GM08714 (cell line): Measurements from ENCODE around the gene EGFL8.

Experiments used
- H3K4me3 ChIP-seq: fragments of 200-500 bp; sonication (Bioruptor generic); 2 replicates; pipeline ENCODE4 v1.5.1; 2014; ENCODE audit warnings: mild to moderate bottlenecking, low read length, inconsistent platforms
- ZNF274 ChIP-seq: IDR thresholded peaks from 2 replicates; pipeline ENCODE4 v1.6.1; 2012; ENCODE audit warnings: mild to moderate bottlenecking, low read depth, low read length

Gene EGFL8

DNA sequence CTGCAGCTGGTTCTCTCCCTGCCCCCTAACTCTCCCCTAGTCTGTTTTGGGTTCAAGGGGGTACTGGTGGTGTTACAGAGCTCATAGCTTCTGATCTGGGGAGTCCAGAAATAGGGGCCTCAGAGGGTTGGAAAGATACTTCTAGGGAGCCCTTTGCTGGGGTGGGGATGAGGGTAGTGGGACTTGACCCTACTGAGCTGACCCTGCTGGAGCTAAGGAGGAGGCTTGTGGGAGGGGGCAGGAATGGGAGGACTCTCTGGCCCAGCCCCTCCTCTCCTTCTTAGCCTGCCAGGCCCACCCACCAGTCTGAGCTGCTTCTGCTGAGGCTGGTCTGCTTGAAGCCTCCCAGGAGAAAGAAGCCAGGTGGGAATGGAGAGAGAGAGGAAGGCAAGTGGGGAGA lies at the start of gene EGFL8:
Gene EGFL8, plus strand, starts transcription at position 301 of the 400 bp plus-strand sequence. CDS start 1,571 bp downstream, outside the sequence.
- H3K4me3 ChIP-seq, result no peak within 1 kb of the TSS
- no peak for TF ChIP-seq ZNF274

DNA sequence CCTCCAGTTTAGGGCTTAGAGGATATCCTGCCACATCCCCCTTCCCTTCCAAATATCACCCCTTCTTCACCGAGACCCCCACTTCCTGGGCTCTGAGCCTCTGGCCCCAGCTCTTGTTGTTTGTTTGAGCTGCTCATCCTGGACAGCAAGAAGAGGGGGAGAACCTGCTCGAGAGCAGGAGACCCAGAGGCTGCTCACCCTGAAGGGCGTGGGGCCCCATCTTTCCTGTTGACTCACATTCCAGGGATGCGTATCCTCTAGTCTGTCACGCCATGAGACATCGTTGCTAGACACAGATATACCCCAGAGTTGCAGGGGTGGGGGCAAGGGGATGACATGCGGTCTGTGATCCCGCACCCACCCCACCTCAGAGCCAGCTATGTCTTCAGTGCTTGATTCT lies 49.6 kb upstream of the EGFL8 start:
- TF ChIP-seq ZNF274, result no peak
- no peak overlapping the region for H3K4me3 ChIP-seq

DNA sequence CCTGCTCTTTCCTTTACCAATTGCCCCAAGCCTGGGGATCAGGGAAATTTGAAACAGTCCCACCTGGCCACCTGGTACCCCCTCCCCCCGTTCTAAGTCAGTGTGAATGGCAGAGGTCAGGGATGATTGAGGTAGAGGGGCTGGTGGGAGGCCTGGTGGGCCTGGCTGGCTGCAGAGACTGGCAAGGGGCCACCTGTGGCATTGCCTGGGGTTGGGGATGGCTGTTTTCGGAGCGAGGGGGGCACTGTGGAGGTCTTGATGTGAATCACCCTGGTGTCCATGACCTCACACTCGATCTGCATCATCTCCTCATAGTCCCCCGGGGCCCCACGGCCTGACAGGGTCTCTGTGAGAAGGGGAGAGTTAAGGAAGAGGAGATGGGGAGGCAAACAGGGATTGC lies 48.8 kb upstream of the EGFL8 start:
- TF ChIP-seq ZNF274, result no peak
- H3K4me3 ChIP-seq, result no peak overlapping the region

DNA sequence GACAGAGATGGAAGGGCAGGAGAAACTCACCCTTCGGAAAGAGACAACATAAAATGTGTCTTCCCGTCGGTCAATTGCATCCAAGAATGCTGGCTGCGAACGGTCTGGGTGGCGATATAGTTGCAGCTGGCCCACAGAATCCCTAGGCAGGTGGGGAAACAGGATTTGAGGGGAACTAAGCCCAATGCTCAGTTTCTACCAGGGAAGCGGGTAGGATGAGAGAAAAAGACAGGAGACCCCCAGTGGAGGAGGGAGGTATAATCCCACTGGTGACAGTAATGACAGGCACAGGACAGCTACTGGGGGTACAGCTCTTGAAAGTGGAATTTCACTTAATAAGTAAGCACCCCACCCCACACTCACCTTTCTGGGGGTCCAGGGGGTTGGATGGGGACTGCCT lies 47.7 kb upstream of the EGFL8 start:
- H3K4me3 ChIP-seq, result no peak overlapping the region
- TF ChIP-seq ZNF274, result no peak

DNA sequence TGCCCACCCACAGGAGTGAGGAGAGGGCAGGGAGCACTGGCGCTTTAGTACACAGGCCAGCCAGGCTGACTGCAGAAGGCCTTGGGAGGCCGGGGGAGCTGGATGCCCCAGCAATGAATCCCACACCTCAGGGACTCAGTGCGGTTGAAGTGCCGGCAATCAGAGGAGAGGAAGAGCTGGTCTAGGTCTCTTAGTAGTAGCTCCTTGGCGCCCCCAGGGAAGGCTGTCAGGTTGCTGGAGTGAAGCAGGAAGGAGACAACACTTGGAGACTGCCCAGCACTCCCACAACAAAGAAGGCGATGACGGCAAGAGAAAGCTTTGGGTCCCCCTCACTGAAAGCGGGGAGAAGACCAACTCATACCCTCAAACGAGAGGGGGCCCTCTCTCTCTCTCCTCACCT lies 46.9 kb upstream of the EGFL8 start:
- no peak for TF ChIP-seq ZNF274
- H3K4me3 ChIP-seq, result no peak overlapping the region

DNA sequence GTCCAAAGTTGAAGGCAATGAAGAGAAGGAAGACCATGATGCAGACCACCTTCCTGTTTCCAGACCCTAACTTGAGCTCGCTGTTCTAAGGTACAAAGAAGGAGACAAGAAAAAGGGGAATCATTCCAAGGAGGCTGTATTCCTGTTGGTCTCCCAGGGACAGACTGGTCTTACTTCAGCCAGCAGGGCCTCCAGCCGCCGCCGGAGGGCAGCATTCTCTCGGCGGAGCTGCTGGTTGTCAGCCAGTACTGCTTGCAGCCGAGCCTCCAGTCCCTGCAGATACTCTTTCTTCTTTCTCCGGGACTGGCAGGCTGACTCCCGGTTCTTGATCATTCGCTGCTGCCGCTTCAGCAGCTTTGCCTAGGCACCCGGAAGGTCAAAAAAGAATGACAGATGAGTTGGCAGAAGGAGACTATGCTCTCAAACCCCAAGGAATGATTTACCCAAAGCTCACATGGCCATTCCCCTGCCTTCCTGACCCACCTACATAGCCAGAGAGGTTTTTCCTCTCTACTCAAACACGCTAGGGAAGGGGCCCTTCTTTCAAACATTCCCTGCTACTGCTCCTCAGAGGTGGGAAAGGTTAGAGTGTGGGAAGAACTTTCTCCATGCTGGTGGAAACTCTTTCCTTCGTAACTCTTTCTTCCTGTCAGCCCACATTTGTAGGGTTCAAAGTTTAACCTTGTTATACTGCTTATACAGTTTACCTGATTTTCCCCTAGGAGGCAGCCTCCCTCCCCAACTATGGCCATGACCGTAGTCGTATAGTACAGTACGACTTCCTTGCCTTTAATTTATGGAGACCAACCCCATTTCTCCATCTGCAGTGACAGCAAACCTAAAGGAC lies 45.4 kb upstream of the EGFL8 start:
- TF ChIP-seq ZNF274, result no peak
- no peak overlapping the region for H3K4me3 ChIP-seq

DNA sequence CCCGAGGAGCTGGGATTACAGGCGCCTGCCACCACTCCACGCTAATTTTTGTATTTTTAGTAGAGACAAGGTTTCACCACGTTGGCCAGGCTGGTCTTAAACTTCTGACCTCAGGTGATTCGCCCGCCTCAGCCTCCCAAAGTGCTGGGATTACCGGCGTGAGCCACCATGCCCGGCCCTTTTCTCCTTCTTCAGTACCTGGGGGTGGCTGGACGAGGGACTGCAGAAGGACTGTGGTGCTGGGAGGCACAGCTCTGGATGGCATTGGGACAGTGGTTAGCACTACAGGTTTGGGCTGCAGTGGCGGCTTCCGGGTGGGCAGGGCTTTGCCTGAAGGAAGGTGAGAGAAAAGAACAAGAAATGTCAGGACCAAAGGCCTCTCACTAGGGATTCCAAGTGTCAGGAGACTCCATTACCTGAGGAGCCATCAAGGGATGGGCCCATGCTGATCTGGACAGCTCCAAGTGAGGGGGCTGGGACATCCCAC lies 43.8 kb upstream of the EGFL8 start:
- TF ChIP-seq ZNF274, result no peak
- H3K4me3 ChIP-seq, result no peak overlapping the region

DNA sequence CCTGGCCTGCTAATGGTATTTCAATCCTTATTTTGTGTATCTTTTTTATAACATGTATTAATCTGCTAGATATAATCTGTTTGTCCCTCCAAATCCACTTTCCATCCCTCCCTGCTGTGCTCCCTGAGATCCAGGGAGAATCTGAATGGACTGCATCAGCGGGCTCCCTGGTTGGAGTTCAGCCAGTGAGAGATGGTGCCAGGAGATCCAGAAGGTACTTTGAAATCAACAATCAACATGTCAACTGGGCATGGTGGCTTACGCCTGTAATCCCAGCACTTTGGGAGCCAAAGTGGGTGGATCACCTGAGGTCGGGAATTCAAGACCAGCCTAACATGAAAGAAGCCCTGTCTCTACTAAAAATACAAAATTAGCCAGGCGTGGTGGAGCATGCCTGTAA lies 40.7 kb upstream of the EGFL8 start:
- TF ChIP-seq ZNF274, result no peak
- H3K4me3 ChIP-seq, result no peak overlapping the region

DNA sequence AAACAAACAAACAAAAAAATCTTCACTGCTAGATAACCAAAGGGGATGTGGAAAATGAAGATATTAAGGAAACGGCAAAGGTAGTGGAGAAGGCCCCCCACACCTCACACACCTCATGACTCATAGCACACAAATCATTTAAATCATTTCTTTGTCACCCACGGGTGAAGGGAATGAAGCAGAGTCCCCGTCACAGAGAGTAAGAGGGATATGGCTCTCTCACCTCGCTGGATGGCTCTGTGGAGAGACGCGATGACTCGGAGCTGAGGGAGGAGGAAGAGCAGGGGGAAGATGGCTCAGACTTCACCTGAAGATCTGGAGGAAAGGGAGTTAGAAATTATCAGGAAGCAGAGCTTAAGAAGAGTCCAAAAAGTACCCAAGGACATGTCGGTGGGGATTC lies 37.5 kb upstream of the EGFL8 start:
- TF ChIP-seq ZNF274, result no peak
- peak overlapping the region; percentile 73 for H3K4me3 ChIP-seq

DNA sequence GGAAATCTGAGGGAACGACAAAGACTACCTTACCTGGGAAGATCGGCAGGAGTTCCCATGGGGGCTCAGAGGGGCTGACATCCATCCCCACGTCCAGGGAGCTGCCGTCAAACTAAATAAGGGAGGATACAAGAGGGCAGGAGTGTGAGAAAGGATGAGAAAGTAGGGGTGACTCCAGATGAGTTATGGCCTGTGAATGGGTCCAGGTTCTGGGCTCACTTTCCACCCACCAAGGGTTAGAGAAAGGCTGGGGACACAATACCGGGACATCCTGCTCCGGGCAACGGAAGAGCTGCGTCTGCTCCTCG lies 37.0 kb upstream of the EGFL8 start:
- H3K4me3 ChIP-seq, result peak overlapping the region; percentile 73
- no peak for TF ChIP-seq ZNF274

DNA sequence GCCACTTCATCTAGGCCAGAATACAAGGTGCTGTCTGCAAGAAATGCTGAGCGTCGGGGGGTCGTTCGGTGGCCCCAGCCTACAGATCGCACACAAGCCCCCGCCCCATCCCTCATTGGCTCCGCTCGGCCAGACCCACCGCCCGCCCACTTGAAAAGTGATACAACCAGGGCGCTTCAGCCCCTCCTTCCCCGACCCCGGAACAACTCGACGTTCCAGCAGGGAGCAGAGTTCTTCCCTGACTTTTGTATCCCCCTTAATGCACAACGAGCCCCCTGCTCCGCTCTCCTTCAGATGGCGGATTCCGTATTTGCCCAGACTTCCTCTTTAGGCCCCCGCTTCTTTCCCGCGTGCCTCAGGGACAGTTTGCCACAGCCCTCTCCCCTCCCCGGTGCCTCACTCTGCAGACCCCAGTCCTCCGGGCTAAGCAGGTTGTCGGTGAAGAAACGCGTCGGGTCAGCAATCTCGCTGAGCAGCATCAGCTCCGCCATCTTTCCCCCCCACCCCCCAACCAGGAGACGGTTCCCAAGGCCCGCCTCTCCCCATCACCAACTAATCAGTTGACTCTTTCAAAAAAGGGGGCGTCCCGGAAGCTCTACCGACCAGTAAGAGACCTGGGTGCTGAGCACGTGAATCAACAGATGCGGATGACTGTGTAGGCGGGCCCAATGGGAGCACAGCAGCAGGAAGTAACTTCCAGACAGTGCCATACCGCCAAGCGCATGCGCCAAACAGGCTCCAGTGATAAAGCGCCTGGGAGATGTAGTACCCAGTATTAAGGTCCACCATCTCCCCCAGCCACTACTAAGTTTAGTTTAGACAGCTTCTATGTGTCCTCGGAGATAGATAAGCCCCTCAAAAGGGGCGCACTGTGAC lies 36.4 kb upstream of the EGFL8 start, which contains the start of gene ATF6B:
Gene ATF6B, minus strand, starts transcription at position 530 of the 876 bp plus-strand sequence. Its CDS starts 39 bp downstream, at position 491.
- TF ChIP-seq ZNF274, result no peak
- H3K4me3 ChIP-seq, result peak within 1 kb of the TSS; percentile 83

DNA sequence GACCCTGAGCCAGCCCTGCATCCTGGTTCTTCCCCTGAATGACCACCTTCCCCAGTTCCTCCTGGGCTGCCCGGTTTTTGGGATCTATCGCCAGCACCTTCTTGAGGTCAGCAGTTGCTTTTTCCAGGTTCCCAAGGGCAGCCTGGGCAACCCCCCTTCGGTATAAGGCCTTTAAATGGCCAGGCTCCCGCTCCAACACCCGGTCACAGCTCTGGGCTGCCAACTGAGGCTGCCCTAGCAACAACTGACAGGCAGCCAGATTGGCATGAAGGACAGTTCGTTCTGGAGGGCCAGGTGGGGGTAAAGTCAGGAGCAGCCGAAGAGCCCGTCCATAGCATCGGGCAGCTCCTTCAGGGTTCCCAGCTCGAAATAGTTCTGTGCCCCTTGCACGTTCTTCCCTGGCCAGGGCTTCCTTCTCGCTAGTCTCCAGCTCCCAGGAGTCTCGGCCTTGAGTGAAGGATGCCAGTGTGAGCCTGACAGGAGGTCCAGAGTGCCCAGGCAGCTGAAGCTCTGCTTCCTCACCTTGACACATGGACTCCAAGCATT lies 35.6 kb upstream of the EGFL8 start:
- no peak for TF ChIP-seq ZNF274
- H3K4me3 ChIP-seq, result peak overlapping the region; percentile 83; the same call in 1 of the 2 replicates

DNA sequence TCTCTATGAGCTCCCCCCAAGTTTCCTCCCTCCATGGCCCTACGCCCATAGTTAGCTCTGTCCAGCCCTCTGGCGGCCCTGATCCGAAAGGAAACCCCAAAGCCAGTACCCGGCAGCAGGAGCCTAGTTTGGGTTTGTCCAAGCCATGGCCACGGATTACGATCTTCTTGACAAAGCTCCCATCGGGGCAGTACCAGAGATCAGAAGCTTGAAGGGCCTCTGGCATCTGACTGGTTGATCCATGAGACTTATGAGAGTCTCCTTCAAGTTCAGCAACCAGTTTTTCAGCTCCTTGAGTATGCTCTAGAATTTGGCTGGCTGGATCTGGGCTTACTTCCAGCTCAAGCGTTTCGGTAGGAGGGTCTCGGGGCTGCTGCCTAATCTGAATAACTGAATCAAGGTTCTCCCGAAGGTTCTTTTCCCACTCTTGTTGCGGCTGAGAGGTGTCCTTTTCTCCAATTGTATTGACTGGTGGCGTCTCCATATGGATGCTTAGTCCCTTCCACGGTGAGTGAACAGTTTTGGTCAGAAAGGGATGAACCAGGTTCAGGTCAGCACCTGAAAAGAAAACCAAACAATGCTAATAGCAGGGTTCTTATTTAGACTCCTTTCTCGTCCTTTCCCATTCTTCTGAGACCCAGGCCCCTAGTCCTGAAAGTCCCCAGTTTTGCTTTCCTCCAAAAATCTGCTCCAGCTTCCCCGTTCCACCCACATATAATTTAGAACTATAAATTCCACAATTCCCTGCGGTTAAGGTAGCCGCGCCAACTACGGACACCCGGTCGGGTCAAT lies 34.9 kb upstream of the EGFL8 start:
- no peak for TF ChIP-seq ZNF274
- H3K4me3 ChIP-seq, result peak overlapping the region; percentile 83

DNA sequence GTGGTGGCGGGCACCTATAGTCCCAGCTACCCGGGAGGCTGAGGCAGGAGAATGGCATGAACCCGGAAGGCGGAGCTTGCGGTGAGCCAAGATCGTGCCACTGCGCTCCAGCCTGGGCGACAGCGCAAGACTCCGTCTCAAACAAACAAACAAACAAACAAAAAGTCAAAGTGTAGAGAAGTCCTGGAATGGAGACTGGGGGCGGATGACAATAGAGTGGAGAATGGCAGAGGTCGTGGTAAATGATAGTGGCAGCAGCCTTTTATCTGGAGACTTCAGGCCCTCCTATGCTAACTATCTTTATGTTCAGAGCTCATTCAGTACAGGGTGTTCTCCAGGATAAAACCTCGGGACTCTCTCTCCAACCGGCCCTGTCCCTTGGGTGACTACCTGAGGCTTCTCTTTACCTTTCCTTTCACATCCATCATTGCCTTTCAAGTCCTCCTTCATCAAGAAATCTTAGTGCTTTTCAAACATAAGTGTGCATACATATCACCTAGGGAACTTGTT lies 32.9 kb upstream of the EGFL8 start:
- TF ChIP-seq ZNF274, result no peak
- no peak overlapping the region for H3K4me3 ChIP-seq

DNA sequence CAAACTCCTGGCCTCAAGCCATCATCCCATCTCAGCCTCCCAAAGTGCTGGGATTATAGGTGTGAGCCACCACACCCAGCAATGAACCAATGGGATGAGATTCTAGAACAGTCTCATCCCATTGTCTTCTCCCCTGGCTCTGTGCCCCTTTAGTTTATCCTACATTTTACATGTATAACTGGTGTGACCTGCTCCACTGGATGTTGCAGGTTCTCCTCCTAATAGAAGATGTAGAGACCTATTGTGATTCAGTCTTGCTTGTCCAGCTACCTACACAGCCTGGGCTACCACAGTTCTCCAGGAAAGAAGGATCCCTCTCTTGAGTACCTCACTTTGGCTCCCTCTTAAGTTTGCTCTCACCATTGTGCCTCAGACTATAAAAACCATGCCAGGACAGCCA lies 32.3 kb upstream of the EGFL8 start:
- H3K4me3 ChIP-seq, result no peak overlapping the region
- no peak for TF ChIP-seq ZNF274
